GM12873 (cell line): Measurements from ENCODE around the gene AFP.
A peak's percentile ranks its signal among the peaks of the same experiment; 100 is the strongest.

Experiments
- TF ChIP-seq, protein P1 (sequence below): IDR thresholded peaks from 2 replicates; pipeline ENCODE4 v1.5.1; 2012; ENCODE audit warnings: low read depth, mild to moderate bottlenecking, moderate library complexity, low read length, control low read depth; ENCODE audit not compliant: insufficient read depth; ENCODE audit errors: missing control alignments

Gene AFP

DNA sequence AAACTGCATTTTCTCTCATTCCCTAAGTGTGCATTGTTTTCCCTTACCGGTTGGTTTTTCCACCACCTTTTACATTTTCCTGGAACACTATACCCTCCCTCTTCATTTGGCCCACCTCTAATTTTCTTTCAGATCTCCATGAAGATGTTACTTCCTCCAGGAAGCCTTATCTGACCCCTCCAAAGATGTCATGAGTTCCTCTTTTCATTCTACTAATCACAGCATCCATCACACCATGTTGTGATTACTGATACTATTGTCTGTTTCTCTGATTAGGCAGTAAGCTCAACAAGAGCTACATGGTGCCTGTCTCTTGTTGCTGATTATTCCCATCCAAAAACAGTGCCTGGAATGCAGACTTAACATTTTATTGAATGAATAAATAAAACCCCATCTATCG is 2.9 kb upstream of the AFP start:
- TF ChIP-seq, protein P1, sequence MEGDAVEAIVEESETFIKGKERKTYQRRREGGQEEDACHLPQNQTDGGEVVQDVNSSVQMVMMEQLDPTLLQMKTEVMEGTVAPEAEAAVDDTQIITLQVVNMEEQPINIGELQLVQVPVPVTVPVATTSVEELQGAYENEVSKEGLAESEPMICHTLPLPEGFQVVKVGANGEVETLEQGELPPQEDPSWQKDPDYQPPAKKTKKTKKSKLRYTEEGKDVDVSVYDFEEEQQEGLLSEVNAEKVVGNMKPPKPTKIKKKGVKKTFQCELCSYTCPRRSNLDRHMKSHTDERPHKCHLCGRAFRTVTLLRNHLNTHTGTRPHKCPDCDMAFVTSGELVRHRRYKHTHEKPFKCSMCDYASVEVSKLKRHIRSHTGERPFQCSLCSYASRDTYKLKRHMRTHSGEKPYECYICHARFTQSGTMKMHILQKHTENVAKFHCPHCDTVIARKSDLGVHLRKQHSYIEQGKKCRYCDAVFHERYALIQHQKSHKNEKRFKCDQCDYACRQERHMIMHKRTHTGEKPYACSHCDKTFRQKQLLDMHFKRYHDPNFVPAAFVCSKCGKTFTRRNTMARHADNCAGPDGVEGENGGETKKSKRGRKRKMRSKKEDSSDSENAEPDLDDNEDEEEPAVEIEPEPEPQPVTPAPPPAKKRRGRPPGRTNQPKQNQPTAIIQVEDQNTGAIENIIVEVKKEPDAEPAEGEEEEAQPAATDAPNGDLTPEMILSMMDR: no peak

DNA sequence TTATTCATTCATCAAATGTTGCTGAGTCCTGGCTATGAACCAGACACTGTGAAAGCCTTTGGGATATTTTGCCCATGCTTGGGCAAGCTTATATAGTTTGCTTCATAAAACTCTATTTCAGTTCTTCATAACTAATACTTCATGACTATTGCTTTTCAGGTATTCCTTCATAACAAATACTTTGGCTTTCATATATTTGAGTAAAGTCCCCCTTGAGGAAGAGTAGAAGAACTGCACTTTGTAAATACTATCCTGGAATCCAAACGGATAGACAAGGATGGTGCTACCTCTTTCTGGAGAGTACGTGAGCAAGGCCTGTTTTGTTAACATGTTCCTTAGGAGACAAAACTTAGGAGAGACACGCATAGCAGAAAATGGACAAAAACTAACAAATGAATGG is 1.7 kb upstream of the AFP start:
- TF ChIP-seq, protein P1: peak; percentile 52

DNA sequence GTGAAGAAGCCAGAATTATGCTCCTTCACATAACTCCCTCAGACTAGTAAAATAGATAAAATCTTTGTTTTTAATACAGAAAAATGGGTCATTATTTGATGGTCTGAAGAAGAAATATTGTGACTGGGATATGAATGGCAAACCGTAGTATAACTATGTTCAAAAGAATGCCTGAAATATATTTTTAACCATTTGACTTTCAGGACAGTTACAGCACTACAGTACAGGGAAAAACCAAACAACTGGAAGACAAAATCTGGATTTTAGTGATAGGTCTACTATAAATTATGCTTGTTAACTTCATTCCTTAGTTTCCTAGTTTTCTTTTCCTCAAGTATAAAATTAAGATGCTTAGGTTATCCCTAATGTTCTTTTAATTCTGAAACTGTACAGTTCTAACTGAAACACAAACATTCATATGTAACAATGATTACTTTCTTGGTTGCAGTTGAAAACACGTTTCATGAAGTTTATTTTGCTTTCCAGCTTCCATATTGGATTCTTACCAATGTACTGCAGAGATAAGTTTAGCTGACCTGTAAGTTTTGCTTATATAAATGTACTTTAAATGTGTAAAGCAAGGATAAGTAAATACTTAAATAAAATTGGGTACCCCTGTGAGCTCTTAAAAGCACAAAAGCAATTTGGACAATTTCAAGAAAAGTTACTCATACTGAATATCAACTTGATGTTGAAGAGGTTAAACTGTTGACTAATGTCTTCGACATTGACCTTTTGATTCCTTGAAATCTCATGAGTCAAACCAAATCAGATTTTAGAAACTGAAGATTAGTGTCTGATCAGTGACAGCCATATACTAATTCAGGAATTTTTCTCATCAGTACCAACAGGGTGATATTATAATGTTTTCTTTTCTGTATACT is 895 bp downstream of the AFP start:
- TF ChIP-seq, protein P1: no peak

DNA sequence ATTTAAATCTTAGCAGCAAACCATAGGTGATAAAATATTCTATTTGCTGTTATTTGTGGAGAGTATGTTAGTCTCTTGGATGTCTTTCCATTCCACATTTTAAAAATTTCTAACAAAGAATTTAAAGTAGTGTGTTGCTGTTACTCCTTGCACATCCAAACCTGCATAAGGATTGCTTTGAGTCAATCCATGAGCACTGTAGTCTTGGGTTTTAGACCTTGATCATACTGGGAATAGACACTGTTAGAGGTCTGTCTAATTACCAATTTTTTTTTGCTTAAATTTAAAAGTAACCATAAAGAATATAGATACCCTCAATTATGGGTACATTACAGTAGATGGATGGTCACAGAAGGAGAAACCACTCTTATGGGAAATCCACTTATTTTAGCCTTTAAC is 1.5 kb downstream of the AFP start:
- TF ChIP-seq, protein P1: no peak

DNA sequence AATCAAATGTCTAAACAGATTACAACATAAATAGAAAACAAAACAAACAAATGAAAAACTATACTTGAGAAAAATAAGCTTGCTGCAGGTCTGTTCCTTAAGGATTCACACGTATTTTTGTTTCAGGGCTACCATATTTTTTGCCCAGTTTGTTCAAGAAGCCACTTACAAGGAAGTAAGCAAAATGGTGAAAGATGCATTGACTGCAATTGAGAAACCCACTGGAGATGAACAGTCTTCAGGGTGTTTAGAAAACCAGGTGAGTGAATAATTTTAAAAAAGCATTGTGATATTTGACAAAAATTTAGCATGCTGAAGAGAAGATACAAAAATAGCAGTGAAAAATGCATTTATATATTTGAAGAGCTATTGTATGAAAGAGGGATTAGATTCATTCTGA is 2.0 kb downstream of the AFP start:
- TF ChIP-seq, protein P1: no peak

DNA sequence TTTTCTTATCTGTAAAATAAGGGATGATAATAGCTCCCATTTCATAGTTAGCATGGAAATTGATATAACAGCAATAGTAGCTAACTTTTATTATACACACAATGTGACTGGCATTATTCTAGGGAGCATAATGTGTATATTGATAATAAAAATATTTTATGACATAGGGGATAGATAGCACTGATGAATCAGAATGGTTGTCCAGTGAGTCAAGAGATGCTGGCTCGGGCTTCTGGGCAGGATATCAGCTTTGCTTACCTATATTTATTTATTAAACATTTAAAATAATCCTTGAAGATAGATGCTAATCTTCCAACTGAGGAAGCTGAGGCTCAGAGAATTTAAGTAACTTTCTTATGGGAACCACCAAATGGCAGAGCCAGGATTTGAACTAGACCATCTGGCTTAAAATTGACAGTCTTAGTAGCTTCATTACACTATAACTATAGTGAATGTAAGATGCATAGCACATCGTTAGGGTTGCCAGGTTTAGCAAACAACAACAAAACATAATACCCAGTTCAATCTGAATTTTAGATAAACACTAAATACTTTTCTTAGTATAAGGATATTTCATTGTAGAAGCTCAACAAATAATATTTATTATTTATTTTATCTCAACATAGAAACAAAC is 2.7 kb downstream of the AFP start:
- TF ChIP-seq, protein P1: no peak

DNA sequence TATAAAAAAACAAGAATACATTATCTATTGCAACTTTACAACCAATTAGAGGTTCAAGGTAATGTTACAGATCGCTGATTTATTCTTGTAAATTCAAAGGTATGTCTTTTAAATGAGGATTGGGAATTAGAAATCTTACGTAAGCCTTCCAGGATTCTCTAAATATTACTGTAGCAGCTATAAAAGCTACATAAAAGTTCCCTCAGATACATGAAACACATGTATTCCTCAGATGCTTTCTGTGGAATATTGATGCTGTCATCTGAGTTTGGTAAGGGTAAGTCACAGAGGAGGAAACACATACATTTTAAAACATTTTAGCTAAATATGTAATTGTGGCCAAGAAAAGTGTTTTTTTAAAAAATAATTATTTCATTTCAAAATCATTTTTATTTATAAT is 3.4 kb downstream of the AFP start:
- TF ChIP-seq, protein P1: no peak
